Calu3 (cell line): ENCODE measurements around the gene CRELD1. TPM values are rescaled to one million over a fixed set of nuclear protein-coding genes. Genes with fewer than 3 reads are reported as not detected.

Experiments
- BruUV-seq: library from RNA; stranded (reverse); fragments of 400-500 nt; replicated peaks from 2 replicates; lab custom pipeline; 2021; lab: Mats Ljungman, UMichigan
- CTCF ChIA-PET: fragments of 300-600 bp; sonication (Branson Sonifier 250); formaldehyde crosslinking; loops from one replicate; lab custom pipeline; 2022; ENCODE audit warnings: antibody characterized with exemption; lab: Charles Lee
- DNase-seq: peaks from one replicate; pipeline ENCODE4 v3.0.0; 2022
- H3K27ac Mint-ChIP-seq: one replicate; pipeline ENCODE4 v1.8.0; 2022; ENCODE audit warnings: mixed read lengths; ENCODE audit not compliant: unreplicated experiment
- H3K27me3 Mint-ChIP-seq: one replicate; pipeline ENCODE4 v1.8.0; 2022; ENCODE audit warnings: mixed read lengths; ENCODE audit not compliant: unreplicated experiment
- H3K36me3 Mint-ChIP-seq: one replicate; pipeline ENCODE4 v1.8.0; 2022; ENCODE audit warnings: mild to moderate bottlenecking, moderate library complexity, mixed read lengths; ENCODE audit not compliant: insufficient read depth, unreplicated experiment
- H3K4me1 Mint-ChIP-seq: one replicate; pipeline ENCODE4 v1.8.0; 2022; ENCODE audit warnings: mild to moderate bottlenecking, low read depth, mixed read lengths; ENCODE audit not compliant: unreplicated experiment
- H3K4me3 Mint-ChIP-seq: one replicate; pipeline ENCODE4 v1.8.0; 2022; ENCODE audit warnings: mild to moderate bottlenecking, low read depth, moderate library complexity, mixed read lengths; ENCODE audit not compliant: unreplicated experiment
- H3K9me3 Mint-ChIP-seq: one replicate; pipeline ENCODE4 v1.8.0; 2022; ENCODE audit warnings: low read depth, mixed read lengths; ENCODE audit not compliant: unreplicated experiment
- CTCF ChIP-seq: fragments of 200-600 bp; IDR thresholded peaks from one replicate; pipeline ENCODE4 v1.8.0; 2022; ENCODE audit warnings: antibody characterized with exemption; ENCODE audit not compliant: unreplicated experiment
- intact Hi-C: fragments of 100-400 bp; cut with micrococcal nuclease; formaldehyde crosslinking; loops from one replicate; pipeline ENCODE4 v1.10.0; 2022; ENCODE audit not compliant: unreplicated experiment
- total RNA-seq: library from RNA; stranded (reverse); gene quantifications from 2 replicates; pipeline ENCODE4 v1.2.3, GENCODE V29; 2022

Gene CRELD1
- total RNA-seq, 1 experiment from 2014 or later, result 25.4 TPM

GRCh38 chr3:9944271-9944670, 10.6 kb downstream of the CRELD1 start:
- TF ChIP-seq CTCF, result no peak
- intact Hi-C loops, result no loop called here
- Mint-ChIP-seq H3K4me1 (no peaks in the 10 kb centered on the region), H3K4me3 (no peak overlapping the region), H3K36me3 (peaks cover 29% of the 10 kb centered on the region), H3K9me3 (no peaks in the 10 kb centered on the region), H3K27me3 (no peaks in the 10 kb centered on the region), H3K27ac (no peak overlapping the region)
- no TSS peak for BruUV-seq
- CTCF ChIA-PET, result no interaction called here
- no peak for DNase-seq

GRCh38 chr3:9945358-9945757, 11.7 kb downstream of the CRELD1 start:
- H3K27ac Mint-ChIP-seq, result no peak overlapping the region
- TSS peak; percentile 24 for BruUV-seq
- H3K4me3 Mint-ChIP-seq, result no peak overlapping the region
- no peak for TF ChIP-seq CTCF
- peaks cover 29% of the 10 kb centered on the region for H3K36me3 Mint-ChIP-seq
- CTCF ChIA-PET, result interaction anchor here (1.0 to 1.8 kb wide), 3 partner anchors 41 to 230 kb away, joined by 3 to 10 read pairs (median 8); partner anchors contain the start of genes EMC3 and RPUSD3
- no peaks in the 10 kb centered on the region for H3K4me1 Mint-ChIP-seq
- H3K9me3 Mint-ChIP-seq, result no peaks in the 10 kb centered on the region
- H3K27me3 Mint-ChIP-seq, result no peaks in the 10 kb centered on the region
- no peak for DNase-seq
- intact Hi-C loops, result no loop called here

GRCh38 chr3:9946112-9947024, 12.7 kb downstream of the CRELD1 start:
- CTCF ChIA-PET, result interaction anchor here (0.6 to 1.8 kb wide), 21 partner anchors 11 to 231 kb away, joined by 3 to 20 read pairs (median 5); partner anchors contain the start of genes ARPC4, CRELD1, EMC3 and OGG1
- H3K4me3 Mint-ChIP-seq, result peak overlapping the region; percentile 96
- no TSS peak for BruUV-seq
- no peaks in the 10 kb centered on the region for H3K4me1 Mint-ChIP-seq
- peak overlapping the region; percentile 78 for H3K27ac Mint-ChIP-seq
- intact Hi-C loops, result no loop called here
- H3K27me3 Mint-ChIP-seq, result no peaks in the 10 kb centered on the region
- DNase-seq, result peak; percentile 93
- TF ChIP-seq CTCF, result peak; percentile 68
- peaks cover 29% of the 10 kb centered on the region for H3K36me3 Mint-ChIP-seq
- H3K9me3 Mint-ChIP-seq, result no peaks in the 10 kb centered on the region

GRCh38 chr3:9947025-9947995, 13.7 kb downstream of the CRELD1 start:
- DNase-seq, result peak; percentile 89

More at GRCh38 chr3:9947025-9947995, 13.7 kb downstream of the CRELD1 start:
- intact Hi-C loops, result no loop called here
- Mint-ChIP-seq H3K27me3 (no peaks in the 10 kb centered on the region), H3K27ac (no peak overlapping the region), H3K36me3 (peaks cover 29% of the 10 kb centered on the region), H3K4me3 (peak overlapping the region; percentile 96), H3K4me1 (no peaks in the 10 kb centered on the region), H3K9me3 (no peaks in the 10 kb centered on the region)
- TF ChIP-seq CTCF, result peak; percentile 22
- BruUV-seq, result no TSS peak
- CTCF ChIA-PET, result interaction anchor here (1.0 to 1.8 kb wide), 12 partner anchors 12 to 232 kb away, joined by 3 to 20 read pairs (median 6); partner anchors contain the start of genes CRELD1 and RPUSD3
